A673 (cell line): ENCODE results near the gene PLEKHG2. TPM values are rescaled to one million over a fixed set of nuclear protein-coding genes. Genes with fewer than 3 reads are reported as not detected.

Experiments used
- BruUV-seq: library from RNA; stranded (reverse); fragments of 400-500 nt; replicated peaks from 2 replicates; lab custom pipeline; 2021; lab: Mats Ljungman, UMichigan
- CTCF ChIA-PET: fragments of 300-600 bp; sonication (Branson Sonifier 250); formaldehyde crosslinking; loops from one replicate; lab custom pipeline; 2022; ENCODE audit warnings: antibody characterized with exemption; lab: Charles Lee
- POLR2A ChIA-PET: fragments of 300-600 bp; sonication (Branson Sonifier 250); formaldehyde crosslinking; loops from one replicate; lab custom pipeline; 2022; ENCODE audit warnings: antibody characterized with exemption; ENCODE audit not compliant: low non-redundant PET; lab: Charles Lee
- DNase-seq: peaks from one replicate; pipeline ENCODE4 v3.0.0-alpha.2; 2015; ENCODE audit warnings: low spot score
- H3K27ac ChIP-seq: fragments of 200-600 bp; sonication (generic); 2 replicates; pipeline ENCODE4 v1.5.1; 2016; ENCODE audit warnings: mixed run types, low read depth, mild to moderate bottlenecking, mixed read lengths, antibody characterized with exemption, low read length; ENCODE audit not compliant: poor library complexity, severe bottlenecking
- H3K27me3 ChIP-seq: fragments of 200-600 bp; sonication (generic); replicated peaks from 2 replicates; pipeline ENCODE4 v1.6.1; 2017; ENCODE audit warnings: mixed run types, low read depth, mild to moderate bottlenecking, mixed read lengths, antibody characterized with exemption, low read length; ENCODE audit not compliant: insufficient read depth, poor library complexity
- H3K36me3 ChIP-seq: fragments of 200-600 bp; sonication (generic); 2 replicates; pipeline ENCODE4 v1.6.1; 2016; ENCODE audit warnings: mixed run types, mild to moderate bottlenecking, mixed read lengths, antibody characterized with exemption, low read length; ENCODE audit not compliant: insufficient read depth, poor library complexity, severe bottlenecking
- H3K4me1 ChIP-seq: fragments of 200-600 bp; sonication (generic); 2 replicates; pipeline ENCODE4 v1.6.1; 2017; ENCODE audit warnings: mixed run types, mild to moderate bottlenecking, mixed read lengths, antibody characterized with exemption, low read length; ENCODE audit not compliant: insufficient read depth, poor library complexity, severe bottlenecking
- H3K4me3 ChIP-seq: fragments of 200-600 bp; sonication (generic); 2 replicates; pipeline ENCODE4 v1.5.1; 2016; ENCODE audit warnings: low read depth, mixed run types, mild to moderate bottlenecking, mixed read lengths, low read length; ENCODE audit not compliant: poor library complexity, severe bottlenecking
- H3K9me3 ChIP-seq: fragments of 200-600 bp; sonication (generic); 2 replicates; pipeline ENCODE4 v1.6.1; 2016; ENCODE audit warnings: mixed run types, low read depth, mild to moderate bottlenecking, mixed read lengths, antibody characterized with exemption, low read length; ENCODE audit not compliant: poor library complexity, severe bottlenecking
- EZH2 ChIP-seq: fragments of 200-600 bp; sonication (generic); IDR thresholded peaks from 2 replicates; pipeline ENCODE4 v1.6.1; 2017; ENCODE audit warnings: borderline replicate concordance, low read depth, mild to moderate bottlenecking, mixed read lengths, antibody characterized with exemption, low read length; ENCODE audit not compliant: poor library complexity, severe bottlenecking
- intact Hi-C: fragments of 100-400 bp; cut with micrococcal nuclease; formaldehyde crosslinking; loops from one replicate; pipeline ENCODE4 v1.10.0; 2022; ENCODE audit not compliant: unreplicated experiment
- total RNA-seq: library from RNA; stranded (reverse); gene quantifications from 2 replicates; pipeline ENCODE4 v1.2.3, GENCODE V29; 2021
- TF ChIP-seq, protein P1 (sequence below): fragments of 300-800, 200-600 bp; sonication (generic); conservative IDR thresholded peaks from 2 replicates; pipeline ENCODE4 v1.5.1; 2017; ENCODE audit warnings: low read depth, mild to moderate bottlenecking, antibody characterized with exemption, low read length, moderate library complexity, mixed read lengths

PLEKHG2 gene
- total RNA-seq, 1 experiment from 2014 or later: 99.4 TPM

- Histone ChIP-seq H3K36me3 (peaks cover 51% of the 10 kb centered on the region), H3K4me1 (peaks cover 15% of the 10 kb centered on the region), H3K27me3 (no peaks in the 10 kb centered on the region), H3K27ac (no peak overlapping the region), H3K4me3 (no peak overlapping the region), H3K9me3 (no peaks in the 10 kb centered on the region)
- no TSS peak for BruUV-seq
- intact Hi-C loops: no loop called here
- ChIA-PET CTCF (no interaction called here), POLR2A (interaction anchor here (1.1 kb wide), 1 partner anchor 17 kb away, joined by 6 read pairs; the partner anchor contains the start of gene RPS16)
- no peak for DNase-seq
- TF ChIP-seq, protein P1, sequence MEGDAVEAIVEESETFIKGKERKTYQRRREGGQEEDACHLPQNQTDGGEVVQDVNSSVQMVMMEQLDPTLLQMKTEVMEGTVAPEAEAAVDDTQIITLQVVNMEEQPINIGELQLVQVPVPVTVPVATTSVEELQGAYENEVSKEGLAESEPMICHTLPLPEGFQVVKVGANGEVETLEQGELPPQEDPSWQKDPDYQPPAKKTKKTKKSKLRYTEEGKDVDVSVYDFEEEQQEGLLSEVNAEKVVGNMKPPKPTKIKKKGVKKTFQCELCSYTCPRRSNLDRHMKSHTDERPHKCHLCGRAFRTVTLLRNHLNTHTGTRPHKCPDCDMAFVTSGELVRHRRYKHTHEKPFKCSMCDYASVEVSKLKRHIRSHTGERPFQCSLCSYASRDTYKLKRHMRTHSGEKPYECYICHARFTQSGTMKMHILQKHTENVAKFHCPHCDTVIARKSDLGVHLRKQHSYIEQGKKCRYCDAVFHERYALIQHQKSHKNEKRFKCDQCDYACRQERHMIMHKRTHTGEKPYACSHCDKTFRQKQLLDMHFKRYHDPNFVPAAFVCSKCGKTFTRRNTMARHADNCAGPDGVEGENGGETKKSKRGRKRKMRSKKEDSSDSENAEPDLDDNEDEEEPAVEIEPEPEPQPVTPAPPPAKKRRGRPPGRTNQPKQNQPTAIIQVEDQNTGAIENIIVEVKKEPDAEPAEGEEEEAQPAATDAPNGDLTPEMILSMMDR: no peak
Measured at GRCh38 chr19:39419003-39419402, 6.5 kb downstream of the PLEKHG2 start.

DNA sequence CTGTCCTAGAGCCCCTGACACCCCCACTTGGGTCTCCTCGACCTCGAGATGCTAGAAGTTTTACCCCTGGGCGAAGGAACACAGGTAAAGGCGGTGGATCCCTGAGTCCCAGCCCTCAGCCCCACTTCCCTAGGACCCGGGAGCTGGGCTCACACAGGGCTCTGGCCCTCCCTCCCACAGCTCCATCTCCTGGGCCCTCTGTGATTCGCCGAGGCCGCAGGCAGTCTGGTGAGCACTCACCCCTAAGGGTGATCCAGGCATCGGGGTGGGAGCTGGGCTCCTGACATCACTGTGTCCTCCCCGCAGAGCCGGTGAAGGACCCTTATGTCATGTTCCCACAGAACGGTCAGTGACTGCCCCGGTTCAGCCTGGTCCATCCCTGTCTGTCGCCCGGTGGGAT, 8.3 kb downstream of the PLEKHG2 start:
- ChIA-PET POLR2A (interaction anchor here (1.5 kb wide), 1 partner anchor 15 kb away, joined by 7 read pairs; the partner anchor contains the start of gene RPS16), CTCF (interaction anchor here (0.6 kb wide), 1 partner anchor 248 kb away, joined by 5 read pairs; no protein-coding TSS in a partner anchor)
- no TSS peak for BruUV-seq
- H3K4me3 ChIP-seq: no peak overlapping the region
- peaks cover 2% of the 10 kb centered on the region for H3K4me1 ChIP-seq
- H3K9me3 ChIP-seq: no peaks in the 10 kb centered on the region
- no peaks in the 10 kb centered on the region for H3K27me3 ChIP-seq
- intact Hi-C loops: no loop called here
- no peak for DNase-seq
- TF ChIP-seq, protein P1: no peak
- TF ChIP-seq EZH2: no peak
- H3K36me3 ChIP-seq: peaks cover 55% of the 10 kb centered on the region
- no peak overlapping the region for H3K27ac ChIP-seq

DNA sequence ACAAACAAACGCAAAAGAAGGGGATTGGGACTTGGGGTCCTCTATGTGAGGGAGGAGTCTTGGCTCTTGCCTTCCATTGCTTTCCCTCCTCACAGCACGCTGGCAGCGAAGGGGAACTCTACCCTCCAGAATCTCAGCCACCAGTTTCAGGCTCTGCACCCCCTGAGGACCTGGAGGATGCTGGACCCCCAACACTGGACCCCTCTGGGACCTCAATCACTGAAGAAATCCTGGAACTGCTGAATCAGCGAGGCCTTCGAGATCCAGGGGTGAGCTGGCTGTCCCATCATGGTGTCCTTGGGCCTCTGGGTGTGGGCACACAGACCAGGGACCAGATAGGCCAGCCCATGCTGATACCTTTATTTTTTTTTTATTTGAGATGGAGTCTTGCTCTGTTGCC, 9.6 kb downstream of the PLEKHG2 start:
- Histone ChIP-seq H3K27ac (no peak overlapping the region), H3K9me3 (no peaks in the 10 kb centered on the region), H3K4me3 (no peak overlapping the region), H3K4me1 (no peaks in the 10 kb centered on the region), H3K27me3 (no peaks in the 10 kb centered on the region), H3K36me3 (peaks cover 44% of the 10 kb centered on the region)
- intact Hi-C loops: no loop called here
- TF ChIP-seq, protein P1: no peak
- no peak for TF ChIP-seq EZH2
- no TSS peak for BruUV-seq
- no peak for DNase-seq
- ChIA-PET CTCF (no interaction called here), POLR2A (interaction anchor here (1.5 kb wide), 1 partner anchor 14 kb away, joined by 7 read pairs; the partner anchor contains the start of gene RPS16)
